GM12801 (cell line): ENCODE data around the gene NCAM2.

Experiments
- CTCF ChIP-seq: IDR thresholded peaks from one replicate; pipeline ENCODE4 v1.5.1; 2011; ENCODE audit warnings: control low read depth; ENCODE audit not compliant: insufficient read length; ENCODE audit errors: extremely low read depth

Gene NCAM2

GRCh38 chr21:20997636-20998455 is at the start of gene NCAM2:
Gene NCAM2, plus strand, starts transcription at chr21:20998409.
- no peak for TF ChIP-seq CTCF

DNA sequence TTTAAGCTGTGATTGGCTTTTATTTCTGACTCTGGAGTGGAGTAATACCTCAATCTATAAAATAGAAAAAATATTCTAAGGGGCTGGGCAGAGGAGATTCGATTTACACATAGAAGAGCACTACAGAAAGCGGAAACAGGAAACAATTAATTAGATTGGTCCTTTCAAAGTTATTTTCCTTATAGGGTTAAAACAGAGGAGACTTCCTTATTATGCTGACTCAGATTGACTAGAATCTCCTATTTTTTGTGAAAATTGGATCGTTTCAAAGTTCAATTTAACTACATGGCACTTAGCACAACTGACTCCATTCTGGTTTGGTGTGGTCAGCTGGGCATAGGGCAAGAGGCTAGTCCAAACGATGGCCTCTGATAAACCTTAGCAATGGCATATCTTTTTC is 48.3 kb upstream of the NCAM2 start:
- no peak for TF ChIP-seq CTCF

- TF ChIP-seq CTCF = no peak
These were observed 32.4 kb upstream of the NCAM2 start for GRCh38 chr21:20965816-20966215.

GRCh38 chr21:20968391-20968790 is 29.8 kb upstream of the NCAM2 start:
- no peak for TF ChIP-seq CTCF

DNA sequence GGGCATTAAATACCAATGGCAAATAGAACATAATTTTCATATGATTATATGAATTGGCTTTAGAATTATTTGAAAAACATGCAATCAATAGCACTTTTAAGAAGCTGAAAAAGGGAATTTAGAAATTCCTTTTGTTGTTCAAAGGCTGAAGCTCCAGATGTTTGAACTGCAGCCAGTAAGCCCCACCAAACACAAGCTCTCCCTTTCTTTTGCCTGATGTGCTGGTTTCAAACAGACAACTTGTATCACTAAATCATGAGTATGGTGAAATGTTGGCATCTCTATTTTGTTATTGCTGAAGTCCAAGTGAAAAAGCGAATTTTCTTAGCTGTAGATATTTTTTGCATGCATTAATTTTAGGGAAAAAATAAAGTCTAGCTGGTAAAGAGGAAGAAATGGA is 27.5 kb upstream of the NCAM2 start:
- TF ChIP-seq CTCF = no peak

DNA sequence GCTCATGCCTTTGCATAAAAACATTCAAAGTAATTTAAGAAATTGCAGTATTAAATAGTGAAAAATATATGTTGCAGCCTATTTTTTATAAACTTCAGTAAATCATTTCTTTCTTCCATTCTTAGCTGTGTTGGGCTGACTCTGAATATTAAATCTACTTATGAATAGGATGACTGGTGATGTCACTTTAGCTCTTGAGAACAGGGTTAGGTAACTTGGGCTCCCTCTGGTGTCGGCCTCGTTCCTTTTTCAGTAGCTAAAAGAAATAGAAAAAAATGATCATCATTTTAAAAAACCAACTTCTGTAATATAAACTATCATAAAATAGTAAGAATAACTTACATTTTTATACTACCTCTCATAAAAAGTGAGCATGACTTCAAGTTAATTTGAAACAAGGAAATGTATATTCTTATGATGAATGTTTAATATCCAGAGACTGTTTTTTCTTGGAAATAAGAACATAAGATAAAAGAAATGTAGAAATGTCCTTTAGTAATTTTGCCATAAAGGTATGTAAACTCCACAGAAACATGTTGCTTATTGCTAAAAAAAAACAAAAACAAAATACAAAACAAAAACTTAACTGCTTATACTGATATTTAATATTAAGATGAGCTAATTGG is 26.8 kb upstream of the NCAM2 start:
- TF ChIP-seq CTCF = no peak

DNA sequence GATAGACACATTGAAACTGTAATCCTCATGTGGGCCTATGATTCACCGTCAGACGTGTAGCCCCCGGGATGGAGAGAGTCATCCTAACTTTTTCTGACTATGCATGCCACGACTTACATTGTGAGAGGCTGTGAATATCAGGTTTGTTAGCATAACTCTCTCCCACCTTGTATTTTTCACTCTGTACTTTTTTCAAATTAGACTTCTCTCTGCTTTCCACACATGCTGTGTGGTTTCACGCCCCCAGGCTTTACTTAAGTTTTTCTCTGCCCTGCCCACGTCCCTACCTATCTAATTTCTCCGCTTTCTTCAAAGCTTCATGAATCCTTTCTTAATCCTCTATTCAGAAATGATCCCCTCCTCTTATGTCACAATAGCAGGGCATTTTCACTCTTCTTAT is 3.4 kb upstream of the NCAM2 start:
- TF ChIP-seq CTCF = no peak
